Brain microvascular endothelial cell (primary cell): ENCODE data around the gene ZNF414.

Experiments used
- DNase-seq: peaks from one replicate; pipeline ENCODE4 v3.0.0-alpha.2; 2020
- H3K27ac ChIP-seq: fragments of 250-450 bp; sonication (Bioruptor Pico); 2 replicates; pipeline ENCODE4 v1.5.1; 2020; ENCODE audit warnings: mild to moderate bottlenecking, moderate library complexity
- H3K27me3 ChIP-seq: fragments of 250-450 bp; sonication (Bioruptor Pico); replicated peaks from 2 replicates; pipeline ENCODE4 v1.5.1; 2020; ENCODE audit warnings: mild to moderate bottlenecking
- H3K36me3 ChIP-seq: fragments of 250-450 bp; sonication (Bioruptor Pico); replicated peaks from 2 replicates; pipeline ENCODE4 v1.5.1; 2020; ENCODE audit warnings: mild to moderate bottlenecking
- H3K4me3 ChIP-seq: 2 replicates; pipeline ENCODE4 v1.5.1; 2011; ENCODE audit warnings: low read depth, mild to moderate bottlenecking, control low read depth, low read length, moderate library complexity
- CTCF ChIP-seq: IDR thresholded peaks from 2 replicates; pipeline ENCODE4 v1.5.1; 2011; ENCODE audit warnings: low read depth, mild to moderate bottlenecking, moderate library complexity, low read length, control low read depth, inconsistent platforms; ENCODE audit errors: missing control alignments
- in situ Hi-C: cut with HindIII; loops from 2 replicates; pipeline ENCODE4 v1.10.0; 2017; ENCODE audit warnings: low sequenced_read_pairs, low pct_ligation_motif_present

The ZNF414 gene

GRCh38 chr19:8490873-8491272, 23.1 kb downstream of the ZNF414 start:
- TF ChIP-seq CTCF: no peak
- no peak overlapping the region for H3K4me3 ChIP-seq
- in situ Hi-C loops: no loop called here
- no peak overlapping the region for H3K27ac ChIP-seq
- no peaks in the 10 kb centered on the region for H3K27me3 ChIP-seq
- H3K36me3 ChIP-seq: peaks cover 37% of the 10 kb centered on the region
- no peak for DNase-seq

- Histone ChIP-seq H3K27ac (no peak overlapping the region), H3K27me3 (no peaks in the 10 kb centered on the region), H3K4me3 (no peak overlapping the region), H3K36me3 (peaks cover 40% of the 10 kb centered on the region)
- no peak for TF ChIP-seq CTCF
- in situ Hi-C loops: no loop called here
- DNase-seq: no peak
These were observed 23.6 kb downstream of the ZNF414 start for GRCh38 chr19:8490395-8490760.

- peaks cover 46% of the 10 kb centered on the region for H3K36me3 ChIP-seq
- DNase-seq: no peak
- no peak overlapping the region for H3K4me3 ChIP-seq
- in situ Hi-C loops: no loop called here
- H3K27ac ChIP-seq: no peak overlapping the region
- TF ChIP-seq CTCF: no peak
- H3K27me3 ChIP-seq: no peaks in the 10 kb centered on the region
These were observed 24.2 kb downstream of the ZNF414 start for GRCh38 chr19:8489561-8490394.

GRCh38 chr19:8488365-8488764, 25.6 kb downstream of the ZNF414 start:
- Histone ChIP-seq H3K27ac (no peak overlapping the region), H3K36me3 (peaks cover 57% of the 10 kb centered on the region), H3K27me3 (no peaks in the 10 kb centered on the region), H3K4me3 (no peak overlapping the region)
- DNase-seq: no peak
- TF ChIP-seq CTCF: no peak
- in situ Hi-C loops: no loop called here

- no peak overlapping the region for H3K4me3 ChIP-seq
- in situ Hi-C loops: no loop called here
- no peak for TF ChIP-seq CTCF
- peaks cover 64% of the 10 kb centered on the region for H3K36me3 ChIP-seq
- no peak overlapping the region for H3K27ac ChIP-seq
- no peaks in the 10 kb centered on the region for H3K27me3 ChIP-seq
- no peak for DNase-seq
These were observed 26.7 kb downstream of the ZNF414 start for GRCh38 chr19:8487137-8487851.
